NCI-H1417 (cell line): ENCODE measurements around the gene ADCY1.
"Not testable (repeated sequence)": the region's sequence is repeated elsewhere in the genome, so short reads cannot be mapped to it uniquely, and the experiment has no call there.

Experiments
- DNase-seq, 3 experiments: peaks; one replicate each; lab custom pipeline; 2025; lab: John Stamatoyannopoulos, UW

Gene ADCY1

GRCh38 chr7:45759464-45759863 is 185.3 kb downstream of the ADCY1 start:
- not testable (repeated sequence) for DNase-seq

GRCh38 chr7:45761545-45762205 is 187.5 kb downstream of the ADCY1 start:
- not testable (repeated sequence) for DNase-seq

GRCh38 chr7:45762225-45762994 is 188.2 kb downstream of the ADCY1 start:
- not testable (repeated sequence) for DNase-seq

- DNase-seq, result peak; percentile 98 to 99 (median 99)
Measured at GRCh38 chr7:45768516-45769394, 194.6 kb downstream of the ADCY1 start.

GRCh38 chr7:45769626-45770025 is 195.5 kb downstream of the ADCY1 start:
- DNase-seq, result not testable (repeated sequence)
